Fibroblast of lung (primary cell): ENCODE measurements around the gene PKIB. TPM values are rescaled to one million over a fixed set of nuclear protein-coding genes. Genes with fewer than 3 reads are reported as not detected.

ENCODE experiments used
- DNase-seq, 2 donors: peaks; one replicate each; pipeline versions ENCODE4 v3.0.0 to v3.0.0-alpha.2; 2010; ENCODE audit warnings: low read depth in 2 of 2
- H2AFZ ChIP-seq: 2 replicates; pipeline ENCODE4 v1.5.1; 2012; ENCODE audit warnings: low read length, control low read depth, inconsistent platforms
- H3K27ac ChIP-seq: 2 replicates; pipeline ENCODE4 v1.5.1; 2011; ENCODE audit warnings: low read length, control low read depth; ENCODE audit not compliant: insufficient read depth
- H3K27me3 ChIP-seq: 2 replicates; pipeline ENCODE4 v1.5.1; 2011; ENCODE audit warnings: mild to moderate bottlenecking, low read length; ENCODE audit not compliant: control insufficient read depth, insufficient read depth
- H3K36me3 ChIP-seq: 2 replicates; pipeline ENCODE4 v1.5.1; 2011; ENCODE audit warnings: low read length; ENCODE audit not compliant: control insufficient read depth, insufficient read depth
- H3K4me1 ChIP-seq: 2 replicates; pipeline ENCODE4 v1.5.1; 2011; ENCODE audit warnings: low read length; ENCODE audit not compliant: control insufficient read depth, insufficient read depth; ENCODE audit errors: extremely low read depth
- H3K4me2 ChIP-seq: 2 replicates; pipeline ENCODE4 v1.5.1; 2011; ENCODE audit warnings: low read length, control low read depth; ENCODE audit not compliant: insufficient read depth; ENCODE audit errors: extremely low read depth
- H3K4me3 ChIP-seq, 4 experiments: fragments of 200-600 bp in 1 of 4; sonication (generic) in 1 of 4; replicated peaks in 1 of 4; 2 replicates each; pipeline ENCODE4 v1.5.1; 2011 to 2016; ENCODE audit warnings: low read length in 4 of 4, low read depth in 3 of 4, mild to moderate bottlenecking in 3 of 4, control low read depth in 2 of 4, inconsistent platforms in 1 of 4, mixed read lengths in 1 of 4; ENCODE audit not compliant: insufficient read depth in 1 of 4; ENCODE audit errors: control extremely low read depth in 1 of 4
- H3K79me2 ChIP-seq: 2 replicates; pipeline ENCODE4 v1.5.1; 2012; ENCODE audit warnings: mild to moderate bottlenecking, low read length, inconsistent platforms; ENCODE audit not compliant: control insufficient read depth, insufficient read depth
- H3K9ac ChIP-seq: 2 replicates; pipeline ENCODE4 v1.5.1; 2011; ENCODE audit warnings: mild to moderate bottlenecking, low read length, control low read depth; ENCODE audit not compliant: insufficient read depth
- H3K9me3 ChIP-seq: 2 replicates; pipeline ENCODE4 v1.5.1; 2012; ENCODE audit warnings: low read depth, low read length; ENCODE audit not compliant: control insufficient read depth, insufficient read depth
- H4K20me1 ChIP-seq: 2 replicates; pipeline ENCODE4 v1.5.1; 2011; ENCODE audit warnings: low read length; ENCODE audit not compliant: control insufficient read depth, insufficient read depth; ENCODE audit errors: extremely low read depth
- CTCF ChIP-seq, 2 donors: IDR thresholded peaks in 1 of 2; conservative IDR thresholded peaks in 1 of 2; 1 replicate in 1 of 2; 2 replicates in 1 of 2; pipeline ENCODE4 v1.5.1; 2011 to 2012; ENCODE audit warnings: low read length in 2 of 2, control low read depth in 1 of 2, inconsistent platforms in 1 of 2, low read depth in 1 of 2, mild to moderate bottlenecking in 1 of 2
- EZH2 ChIP-seq: IDR thresholded peaks from 2 replicates; pipeline ENCODE4 v1.5.1; 2012; ENCODE audit warnings: low read length, control low read depth, mild to moderate bottlenecking; ENCODE audit errors: missing control alignments
- polyA plus RNA-seq, 2 donors: library from polyadenylated mRNA; depleted of rRNA in 1 of 2; stranded (reverse) in 1 of 2; unstranded in 1 of 2; fragments of >200 nt; gene quantifications; 2 replicates each; pipeline ENCODE4 v1.2.1, GENCODE V29; 2011 to 2012; ENCODE audit warnings: missing spikeins in 1 of 2
- total RNA-seq: library from RNA; depleted of rRNA; stranded (reverse); fragments of >200 nt; gene quantifications from 2 replicates; pipeline ENCODE4 v1.2.1, GENCODE V29; 2014

The PKIB gene
- total and polyA plus RNA-seq, 2 donors (not counting 1 experiment from before 2014, with no cell fraction given) = 1.3 to 4.4 TPM

GRCh38 chr6:122673343-122673961 is 63.2 kb downstream of the PKIB start:
- peak in 1 of 2 donors; percentile 69 for DNase-seq
- no peaks in the 10 kb centered on the region for H3K9me3 ChIP-seq
- H3K79me2 ChIP-seq = no peaks in the 10 kb centered on the region
- H2AFZ ChIP-seq = no peak overlapping the region
- no peak overlapping the region for H3K4me3 ChIP-seq
- H3K27ac ChIP-seq = no peak overlapping the region
- H3K36me3 ChIP-seq = no peaks in the 10 kb centered on the region
- TF ChIP-seq EZH2 (no peak), CTCF (conservative IDR thresholded peaks at IDR 0.05 in 1 of 2, IDR thresholded peaks at IDR 0.05 in 1 of 2; ENCODE audit: low read depth in 1 of 2, low read length in 2 of 2) (no peak)
- H3K27me3 ChIP-seq = no peaks in the 10 kb centered on the region
- H3K9ac ChIP-seq = no peak overlapping the region
- no peaks in the 10 kb centered on the region for H4K20me1 ChIP-seq
- H3K4me2 ChIP-seq = no peak overlapping the region
- no peaks in the 10 kb centered on the region for H3K4me1 ChIP-seq

GRCh38 chr6:122676146-122676545 is 65.9 kb downstream of the PKIB start:
- no peak for DNase-seq

GRCh38 chr6:122676688-122677087 is 66.5 kb downstream of the PKIB start:
- no peak for DNase-seq
- Histone ChIP-seq H3K9me3 (no peaks in the 10 kb centered on the region), H3K4me1 (no peaks in the 10 kb centered on the region), H3K4me2 (no peak overlapping the region), H4K20me1 (no peaks in the 10 kb centered on the region), H2AFZ (no peak overlapping the region), H3K4me3 (no peak overlapping the region), H3K27ac (no peak overlapping the region), H3K79me2 (no peaks in the 10 kb centered on the region), H3K9ac (no peak overlapping the region), H3K27me3 (peaks cover 2% of the 10 kb centered on the region), H3K36me3 (no peaks in the 10 kb centered on the region)
- TF ChIP-seq EZH2 = no peak
- no peak for TF ChIP-seq CTCF (conservative IDR thresholded peaks at IDR 0.05 in 1 of 2, IDR thresholded peaks at IDR 0.05 in 1 of 2; ENCODE audit: low read depth in 1 of 2, low read length in 2 of 2)

More at GRCh38 chr6:122676146-122676545, 65.9 kb downstream of the PKIB start:
- Histone ChIP-seq H3K27me3 (peaks cover 2% of the 10 kb centered on the region), H2AFZ (no peak overlapping the region), H3K4me2 (no peak overlapping the region), H3K27ac (no peak overlapping the region), H3K4me1 (no peaks in the 10 kb centered on the region), H3K9me3 (no peaks in the 10 kb centered on the region), H3K36me3 (no peaks in the 10 kb centered on the region), H3K4me3 (no peak overlapping the region), H4K20me1 (no peaks in the 10 kb centered on the region), H3K79me2 (no peaks in the 10 kb centered on the region), H3K9ac (no peak overlapping the region)
- no peak for TF ChIP-seq CTCF (conservative IDR thresholded peaks at IDR 0.05 in 1 of 2, IDR thresholded peaks at IDR 0.05 in 1 of 2; ENCODE audit: low read depth in 1 of 2, low read length in 2 of 2)
